IMR-90 (cell line): ENCODE data around the gene SPART. TPM values are rescaled to one million over a fixed set of nuclear protein-coding genes. Genes with fewer than 3 reads are reported as not detected.

Experiments used
- ATAC-seq: fragments of 200-7000 bp; cut with Tn5 transposase; 2 replicates; pipeline ENCODE4 v1.9.1; 2020; ENCODE audit warnings: low read depth, mild to moderate bottlenecking, moderate library complexity
- BruUV-seq: library from RNA; stranded (reverse); fragments of 400-500 nt; replicated peaks from 2 replicates; lab custom pipeline; 2021; lab: Mats Ljungman, UMichigan
- CTCF ChIA-PET: fragments of 300-600 bp; formaldehyde crosslinking; extraction: SDS; loops from one replicate; lab custom pipeline; 2021; ENCODE audit warnings: antibody characterized with exemption; lab: Yijun Ruan, JAX
- POLR2A ChIA-PET: fragments of 300-600 bp; sonication (Branson Sonifier 250); formaldehyde crosslinking; loops from one replicate; lab custom pipeline; 2022; ENCODE audit warnings: antibody characterized with exemption; ENCODE audit not compliant: unreplicated experiment; lab: Charles Lee
- DNase-seq: peaks from one replicate; pipeline ENCODE4 v3.0.0; 2013
- H2AFZ ChIP-seq: replicated peaks from 2 replicates; pipeline ENCODE3; 2013; ENCODE audit warnings: low read length, mild to moderate bottlenecking; ENCODE audit not compliant: poor library complexity
- H2AK5ac ChIP-seq: 2 replicates; pipeline ENCODE4 v1.6.1; 2013; ENCODE audit warnings: low read depth, low read length, inconsistent platforms
- H2AK9ac ChIP-seq: replicated peaks from 2 replicates; pipeline ENCODE3; 2013; ENCODE audit warnings: mild to moderate bottlenecking, low read depth, low read length, moderate library complexity; ENCODE audit not compliant: poor library complexity
- H2BK120ac ChIP-seq: 2 replicates; pipeline ENCODE4 v1.6.1; 2013; ENCODE audit warnings: low read depth, low read length, inconsistent platforms
- H2BK15ac ChIP-seq: 3 replicates; pipeline ENCODE4 v1.6.1; 2013; ENCODE audit warnings: low read depth, low read length, inconsistent platforms
- H2BK20ac ChIP-seq: 2 replicates; pipeline ENCODE4 v1.6.1; 2013; ENCODE audit warnings: low read depth, mild to moderate bottlenecking, inconsistent platforms, low read length, moderate library complexity
- H2BK5ac ChIP-seq: 2 replicates; pipeline ENCODE4 v1.6.1; 2013; ENCODE audit warnings: mild to moderate bottlenecking, low read depth, low read length, inconsistent platforms; ENCODE audit not compliant: poor library complexity, severe bottlenecking
- H3K14ac ChIP-seq: replicated peaks from 2 replicates; pipeline ENCODE4 v1.6.1; 2013; ENCODE audit warnings: low read depth, low read length, inconsistent platforms
- H3K18ac ChIP-seq: 2 replicates; pipeline ENCODE4 v1.6.1; 2013; ENCODE audit warnings: low read depth, low read length, control low read depth
- H3K23ac ChIP-seq: 2 replicates; pipeline ENCODE4 v1.6.1; 2013; ENCODE audit warnings: low read depth, low read length, inconsistent platforms
- H3K27ac ChIP-seq: 2 replicates; pipeline ENCODE4 v1.5.1; 2013; ENCODE audit warnings: mild to moderate bottlenecking, control low read depth, low read length; ENCODE audit not compliant: insufficient read depth
- H3K27me3 ChIP-seq: 2 replicates; pipeline ENCODE4 v1.6.1; 2013; ENCODE audit warnings: low read length; ENCODE audit not compliant: control insufficient read depth, insufficient read depth
- H3K36me3 ChIP-seq: 2 replicates; pipeline ENCODE4 v1.6.1; 2013; ENCODE audit warnings: low read length, mixed read lengths; ENCODE audit not compliant: control insufficient read depth, insufficient read depth
- H3K4ac ChIP-seq: 2 replicates; pipeline ENCODE4 v1.6.1; 2013; ENCODE audit warnings: low read depth, low read length, inconsistent platforms
- H3K4me1 ChIP-seq: 2 replicates; pipeline ENCODE4 v1.6.1; 2013; ENCODE audit warnings: low read length, mixed read lengths; ENCODE audit not compliant: control insufficient read depth, insufficient read depth
- H3K4me2 ChIP-seq: 2 replicates; pipeline ENCODE4 v1.6.1; 2013; ENCODE audit warnings: low read depth, mild to moderate bottlenecking, control low read depth, low read length, moderate library complexity
- H3K4me3 ChIP-seq: 2 replicates; pipeline ENCODE4 v1.5.1; 2013; ENCODE audit warnings: low read depth, mild to moderate bottlenecking, control low read depth, low read length, moderate library complexity; ENCODE audit not compliant: insufficient read depth
- H3K56ac ChIP-seq: 2 replicates; pipeline ENCODE4 v1.6.1; 2013; ENCODE audit warnings: low read length, inconsistent platforms; ENCODE audit not compliant: insufficient read depth; ENCODE audit errors: extremely low read depth
- H3K79me1 ChIP-seq, 2 experiments: 2 replicates each; pipeline ENCODE4 v1.6.1; 2013; ENCODE audit warnings: low read length in 2 of 2, inconsistent platforms in 1 of 2, low read depth in 1 of 2
- H3K9ac ChIP-seq: 2 replicates; pipeline ENCODE4 v1.6.1; 2013; ENCODE audit warnings: low read depth, low read length, control low read depth
- H3K9me1 ChIP-seq: 2 replicates; pipeline ENCODE4 v1.6.1; 2013; ENCODE audit warnings: low read length, inconsistent platforms; ENCODE audit not compliant: insufficient read depth
- H3K9me3 ChIP-seq: 2 replicates; pipeline ENCODE4 v1.6.1; 2013; ENCODE audit warnings: low read length; ENCODE audit not compliant: control insufficient read depth, insufficient read depth
- H4K20me1 ChIP-seq: 2 replicates; pipeline ENCODE4 v1.6.1; 2013; ENCODE audit warnings: low read length, inconsistent platforms; ENCODE audit not compliant: insufficient read depth
- H4K5ac ChIP-seq: 2 replicates; pipeline ENCODE4 v1.6.1; 2013; ENCODE audit warnings: mild to moderate bottlenecking, low read depth, low read length, control low read depth
- H4K8ac ChIP-seq, 2 experiments: 2 replicates each; pipeline ENCODE4 v1.6.1; 2013; ENCODE audit warnings: low read depth in 2 of 2, low read length in 2 of 2, control low read depth in 1 of 2, inconsistent platforms in 1 of 2
- H4K91ac ChIP-seq: 2 replicates; pipeline ENCODE4 v1.6.1; 2013; ENCODE audit warnings: low read depth, low read length, inconsistent platforms; ENCODE audit not compliant: insufficient read depth
- CTCF ChIP-seq: conservative IDR thresholded peaks from 2 replicates; pipeline ENCODE4 v1.5.1; 2012; ENCODE audit warnings: mild to moderate bottlenecking, low read depth, low read length, improper control_type of control experiment
- MXI1 ChIP-seq: IDR thresholded peaks from 2 replicates; pipeline ENCODE4 v1.6.1; 2012; ENCODE audit warnings: low read depth, mild to moderate bottlenecking, low read length, moderate library complexity, borderline replicate concordance
- RFX5 ChIP-seq: IDR thresholded peaks from 2 replicates; pipeline ENCODE4 v1.8.0; 2012; ENCODE audit warnings: low read depth, mild to moderate bottlenecking, low read length, moderate library complexity
- WGBS, 2 experiments: methylation state at CpG; one replicate each; pipeline versions ENCODE4 v1.1.5 to v1.1.7; 2013; ENCODE audit warnings: missing lambda C conversion rate in 2 of 2; ENCODE audit not compliant: insufficient read length in 1 of 2; ENCODE audit errors: extremely low coverage in 2 of 2; 5-methylcytosine and 5-hydroxymethylcytosine counted together
- dilution Hi-C: fragments of 300-500 bp; cut with HindIII; formaldehyde crosslinking; loops from one replicate; pipeline ENCODE4 v1.14.3; 2018; ENCODE audit warnings: low sequenced_read_pairs; ENCODE audit not compliant: unreplicated experiment
- in situ Hi-C: fragments of 300-500 bp; cut with MboI; formaldehyde crosslinking; loops from 3 replicates; pipeline ENCODE4 v1.14.3; 2019; ENCODE audit warnings: low sequenced_read_pairs, inconsistent platforms, mixed read lengths
- intact Hi-C: fragments of 100-400 bp; cut with micrococcal nuclease; formaldehyde crosslinking; loops from 2 replicates; pipeline ENCODE4 v1.10.0; 2022
- polyA plus RNA-seq, 3 experiments: library from polyadenylated mRNA; depleted of rRNA; stranded (reverse); fragments of >200 nt; gene quantifications; 2 replicates each; pipeline ENCODE4 v1.2.3, GENCODE V29; 2012; ENCODE audit warnings: low replicate concordance in 1 of 3
- total RNA-seq: library from RNA; depleted of rRNA; stranded (reverse); fragments of >200 nt; gene quantifications from 2 replicates; pipeline ENCODE4 v1.2.3, GENCODE V29; 2012

The SPART gene
- total and polyA plus RNA-seq, 2 of the 4 experiments (the other 2 are of a cell fraction) = 43.8 to 110 TPM

GRCh38 chr13:36358175-36358718 lies 12.1 kb upstream of the SPART start:
- POLR2A ChIA-PET = no interaction called here

More at GRCh38 chr13:36358175-36358718, 12.1 kb upstream of the SPART start:
- no peak overlapping the region for H2AFZ ChIP-seq
- H2AK9ac ChIP-seq = no peak overlapping the region
- no peak overlapping the region for H3K18ac ChIP-seq
- intact Hi-C loops = no loop called here
- CTCF ChIA-PET = no interaction called here
- in situ Hi-C loops = no loop called here
- dilution Hi-C loops = no loop called here
- no peak overlapping the region for H2BK15ac ChIP-seq
- no peak overlapping the region for H2AK5ac ChIP-seq
- no peak overlapping the region for H3K14ac ChIP-seq
- no peak overlapping the region for H3K27ac ChIP-seq
- H2BK20ac ChIP-seq = no peak overlapping the region
- DNase-seq (no peak), ATAC-seq (no peak)
- H4K91ac ChIP-seq = no peak overlapping the region
- no peaks in the 10 kb centered on the region for H4K20me1 ChIP-seq
- no peak for TF ChIP-seq RFX5
- TF ChIP-seq MXI1 = no peak
- TF ChIP-seq CTCF = no peak
- no peak overlapping the region for H3K23ac ChIP-seq
- H3K9ac ChIP-seq = no peak overlapping the region
- no peak overlapping the region for H2BK5ac ChIP-seq
- H3K4me2 ChIP-seq = no peak overlapping the region
- H3K56ac ChIP-seq = no peak overlapping the region
- no peak overlapping the region for H3K4ac ChIP-seq
- no peak overlapping the region for H2BK120ac ChIP-seq
- peaks cover 2% of the 10 kb centered on the region for H3K4me1 ChIP-seq
- no peak overlapping the region for H4K5ac ChIP-seq
- no peaks in the 10 kb centered on the region for H3K27me3 ChIP-seq
- no peaks in the 10 kb centered on the region for H3K36me3 ChIP-seq
- H3K9me3 ChIP-seq = no peaks in the 10 kb centered on the region
- H3K79me1 ChIP-seq = no peaks in the 10 kb centered on the region
- no peaks in the 10 kb centered on the region for H3K9me1 ChIP-seq
- no peak overlapping the region for H3K4me3 ChIP-seq
- H4K8ac ChIP-seq = no peak overlapping the region
- WGBS, 2 experiments = no CpG with 5 or more reads among the region's 3 CpGs
- no TSS peak for BruUV-seq
